Measurements from ENCODE around the gene CD22. TPM values are rescaled to one million over a fixed set of nuclear protein-coding genes. Genes with fewer than 3 reads are reported as not detected.

CD22 gene
- total and polyA plus RNA-seq, 2 of the 8 experiments (the other 6 are each of a cell fraction or from before 2014, with no cell fraction given): 0.06 to 0.60 TPM

- Histone ChIP-seq H2BK20ac (ENCODE audit: low read length) (no peak overlapping the region), H2BK5ac (ENCODE audit: low read depth, low read length) (no peak overlapping the region), H2BK15ac (ENCODE audit: low read length) (no peak overlapping the region), H3K18ac (ENCODE audit: extremely low read depth, low read length) (no peak overlapping the region), H2AK5ac (ENCODE audit: low read depth, low read length) (peak overlapping the region; percentile 82; the same call in 1 of the 2 replicates), H2AFZ (ENCODE audit: low read length) (no peak overlapping the region), H3K23me2 (ENCODE audit: low read depth, low read length) (peaks cover 14% of the 10 kb centered on the region; the same call in 1 of the 2 replicates), H3K4ac (replicated peaks; ENCODE audit: insufficient read length, low read depth, low read length) (no peak overlapping the region), H3K79me2 (ENCODE audit: control insufficient read depth in 1 of 2, insufficient read depth in 2 of 2, low read length in 2 of 2) (no peaks in the 10 kb centered on the region), H3K4me3 (ENCODE audit: extremely low read depth in 1 of 4, insufficient read depth in 2 of 4, low read depth in 3 of 4, low read length in 4 of 4) (no peak overlapping the region), H3K27ac (ENCODE audit: low read depth, low read length) (no peak overlapping the region), H4K91ac (replicated peaks; ENCODE audit: insufficient read length, low read length) (no peak overlapping the region), H3K79me1 (ENCODE audit: low read depth, low read length) (peaks cover 3% of the 10 kb centered on the region; the same call in 1 of the 2 replicates), H3K56ac (replicated peaks; ENCODE audit: insufficient read length, low read depth, low read length) (no peak overlapping the region), H4K20me1 (replicated peaks in 1 of 2; ENCODE audit: control insufficient read depth in 1 of 2, insufficient read depth in 2 of 2, low read length in 2 of 2) (peaks cover 0 to 16% of the 10 kb centered on the region in 2 experiments), H3K36me3 (ENCODE audit: control insufficient read depth in 2 of 4, insufficient read depth in 4 of 4, low read length in 3 of 4) (no peaks in the 10 kb centered on the region; a peak in 1 of 8 replicates), H3K23ac (ENCODE audit: insufficient read length) (no peak overlapping the region), H3K4me1 (replicated peaks in 1 of 4; ENCODE audit: control insufficient read depth in 3 of 4, insufficient read depth in 4 of 4, low read length in 3 of 4) (0 out of 7 replicates have a peak, but pooled peaks cover 0 to 2% (median 0%) of the 10 kb centered on the region in 4 experiments), H3K9me3 (ENCODE audit: insufficient read depth in 2 of 2, low read depth in 1 of 2, low read length in 1 of 2) (no peaks in the 10 kb centered on the region; a peak in 1 of 4 replicates), H2BK12ac (ENCODE audit: low read depth, low read length) (no peak overlapping the region), H3K14ac (ENCODE audit: insufficient read length) (no peak overlapping the region), H4K5ac (ENCODE audit: insufficient read length, low read depth, low read length) (no peak overlapping the region), H3K27me3 (replicated peaks in 1 of 4; ENCODE audit: control insufficient read depth in 3 of 4, extremely low read depth in 1 of 4, insufficient read depth in 3 of 4, low read length in 3 of 4) (peaks cover 0 to 7% (median 2%) of the 10 kb centered on the region in 4 experiments; a peak in 1 of 7 replicates), H3K9ac (replicated peaks in 1 of 4; ENCODE audit: extremely low read depth in 1 of 4, low read depth in 3 of 4, low read length in 3 of 4) (no peak overlapping the region), H4K8ac (ENCODE audit: extremely low read depth, insufficient read depth, low read length) (no peak overlapping the region), H2BK120ac (replicated peaks; ENCODE audit: low read depth, low read length) (no peak overlapping the region), H3K4me2 (ENCODE audit: insufficient read depth in 1 of 2, low read depth in 2 of 2, low read length in 2 of 2) (no peak overlapping the region)
- TF ChIP-seq JUND (IDR thresholded peaks at IDR 0.05; ENCODE audit: low read length) (no peak), SP1 (IDR thresholded peaks at IDR 0.05; ENCODE audit: low read depth, low read length) (no peak)
- CTCF ChIA-PET (ENCODE audit: partially characterized antibody): interaction anchor here (0.9 kb wide), 1 partner anchor 31 kb away, joined by 3 read pairs; no protein-coding TSS in a partner anchor
- DNase-seq (ENCODE audit: low read depth in 1 of 2, low spot score in 2 of 2) (no peak), FAIRE-seq (no peak)
- POLR2A ChIA-PET (ENCODE audit: partially characterized antibody): interaction anchor here (1.4 kb wide), 1 partner anchor 22 kb away, joined by 3 read pairs; no protein-coding TSS in a partner anchor
- 85% methylated on average over 14 of the region's 16 CpGs; no CpG with 5 or more reads in 1 of the 2 experiments for WGBS, 2 experiments (ENCODE audit: extremely low coverage in 1 of 2, insufficient coverage in 1 of 2, insufficient read length in 1 of 2, insufficient replicate concordance in 2 of 2, low coverage in 1 of 2, low lambda C conversion rate in 2 of 2, missing lambda C conversion rate in 1 of 2)
These were observed 26.5 kb upstream of the CD22 start for GRCh38 chr19:35302446-35302845.

Measured in H1 (cell line).